ENCODE data around the gene SOX2. TPM values are rescaled to one million over a fixed set of nuclear protein-coding genes. Genes with fewer than 3 reads are reported as not detected.

Gene SOX2
- not detected for total RNA-seq
- long read RNA-seq, result 0 reads

DNA sequence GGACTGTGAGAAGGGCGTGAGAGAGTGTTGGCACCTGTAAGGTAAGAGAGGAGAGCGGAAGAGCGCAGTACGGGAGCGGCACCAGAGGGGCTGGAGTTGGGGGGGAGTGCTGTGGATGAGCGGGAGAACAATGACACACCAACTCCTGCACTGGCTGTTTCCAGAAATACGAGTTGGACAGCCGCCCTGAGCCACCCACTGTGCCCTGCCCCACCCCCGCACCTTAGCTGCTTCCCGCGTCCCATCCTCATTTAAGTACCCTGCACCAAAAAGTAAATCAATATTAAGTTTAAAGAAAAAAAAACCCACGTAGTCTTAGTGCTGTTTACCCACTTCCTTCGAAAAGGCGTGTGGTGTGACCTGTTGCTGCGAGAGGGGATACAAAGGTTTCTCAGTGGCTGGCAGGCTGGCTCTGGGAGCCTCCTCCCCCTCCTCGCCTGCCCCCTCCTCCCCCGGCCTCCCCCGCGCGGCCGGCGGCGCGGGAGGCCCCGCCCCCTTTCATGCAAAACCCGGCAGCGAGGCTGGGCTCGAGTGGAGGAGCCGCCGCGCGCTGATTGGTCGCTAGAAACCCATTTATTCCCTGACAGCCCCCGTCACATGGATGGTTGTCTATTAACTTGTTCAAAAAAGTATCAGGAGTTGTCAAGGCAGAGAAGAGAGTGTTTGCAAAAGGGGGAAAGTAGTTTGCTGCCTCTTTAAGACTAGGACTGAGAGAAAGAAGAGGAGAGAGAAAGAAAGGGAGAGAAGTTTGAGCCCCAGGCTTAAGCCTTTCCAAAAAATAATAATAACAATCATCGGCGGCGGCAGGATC is at the start of gene SOX2:
SOX2 (plus strand) TSS at position 601 of the 811 bp plus-strand sequence. CDS start 436 bp downstream, outside the sequence.
- WGBS (ENCODE audit: insufficient coverage, low coverage, low lambda C conversion rate, missing lambda C conversion rate), result 2% methylated on average over 23 of the region's 37 CpGs
- peak within 1 kb of the TSS in 2 of 3 donors; percentile 5 to 24 for H3K4me3 ChIP-seq
- intact Hi-C loops (cut with DNase I), result loop anchor here in 1 of 2 donors (10.0 kb wide), 1 partner anchor 973 kb away; no protein-coding TSS in a partner anchor

DNA sequence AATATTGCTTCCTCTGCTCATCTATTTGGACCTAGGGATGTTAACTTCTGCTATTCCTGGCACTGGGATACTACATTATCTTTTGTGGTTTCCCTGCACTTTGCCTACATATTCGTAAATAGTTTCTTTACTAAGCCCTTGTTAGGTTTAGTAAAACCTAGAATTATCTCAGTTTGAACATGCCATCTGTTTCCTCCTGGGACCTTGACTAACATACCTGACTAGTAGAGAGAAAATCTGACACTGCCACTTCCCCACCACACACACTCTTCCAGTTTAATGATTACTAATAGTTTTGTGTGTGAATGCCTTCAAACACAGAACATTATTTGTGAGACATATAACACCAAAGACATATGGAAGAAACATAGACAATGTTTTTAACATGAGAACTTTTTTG is 28.2 kb upstream of the SOX2 start:
- no peak overlapping the region for H3K27ac ChIP-seq
- no peaks in the 10 kb centered on the region for H3K4me1 ChIP-seq
- no peaks in the 10 kb centered on the region for H3K36me3 ChIP-seq
- no peak overlapping the region for H3K4me3 ChIP-seq
- ATAC-seq (no peak), DNase-seq (no peak)
- 40% methylated on average over 1 of the region's 1 CpG for WGBS (ENCODE audit: insufficient coverage, low coverage, low lambda C conversion rate, missing lambda C conversion rate)
- intact Hi-C loops (cut with DNase I), result no loop called here
- H3K27me3 ChIP-seq, result no peaks in the 10 kb centered on the region
- no peaks in the 10 kb centered on the region for H3K9me3 ChIP-seq
- TF ChIP-seq POLR2A (IDR thresholded peaks at IDR 0.05), result no peak
- no peak for TF ChIP-seq CTCF (IDR thresholded peaks at IDR 0.05)

More for the DNA sequence above, at the start of gene SOX2:
- peak; percentile 67 to 78 (median 76) for DNase-seq
- peaks cover 31 to 69% of the 10 kb centered on the region in 2 donors for H3K27me3 ChIP-seq
- ATAC-seq, result peak; percentile 80 to 90 (median 85)
- H3K36me3 ChIP-seq, result no peaks in the 10 kb centered on the region
- peaks cover 0 to 14% (median 3%) of the 10 kb centered on the region in 4 donors for H3K4me1 ChIP-seq
- TF ChIP-seq POLR2A (IDR thresholded peaks at IDR 0.05), result no peak
- no peak for TF ChIP-seq CTCF (IDR thresholded peaks at IDR 0.05)
- H3K9me3 ChIP-seq, result no peaks in the 10 kb centered on the region
- H3K27ac ChIP-seq, result no peak within 1 kb of the TSS

DNA sequence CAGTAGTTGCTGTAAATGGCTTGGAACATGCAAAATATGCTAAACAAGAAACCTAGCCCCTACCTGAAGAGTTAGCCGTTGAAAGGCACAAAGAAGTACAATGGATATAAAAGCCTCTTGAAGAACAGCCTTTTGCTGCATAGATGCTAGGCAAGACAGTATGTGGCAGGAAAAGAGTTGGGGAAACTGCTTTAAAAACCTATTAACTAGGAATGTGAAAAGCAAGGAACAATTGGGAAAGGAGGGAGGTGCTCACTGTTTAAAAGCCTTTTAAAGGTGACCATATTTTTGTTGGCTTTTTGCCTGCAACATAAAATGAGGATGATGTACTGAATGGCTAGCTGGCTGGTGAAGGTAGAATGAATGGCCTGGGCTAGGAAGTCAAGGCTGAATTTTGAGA is 24.5 kb upstream of the SOX2 start:
- no peak for ATAC-seq
- whole genome bisulfite sequencing (ENCODE audit: insufficient coverage, low coverage, low lambda C conversion rate, missing lambda C conversion rate), result 64% methylated on average over 1 of the region's 1 CpG
- no peak for DNase-seq
- no peak overlapping the region for H3K4me3 ChIP-seq
- H3K9me3 ChIP-seq, result no peaks in the 10 kb centered on the region
- intact Hi-C loops (cut with DNase I), result no loop called here
- H3K27me3 ChIP-seq, result no peaks in the 10 kb centered on the region
- no peaks in the 10 kb centered on the region for H3K4me1 ChIP-seq
- no peaks in the 10 kb centered on the region for H3K36me3 ChIP-seq
- no peak overlapping the region for H3K27ac ChIP-seq
- TF ChIP-seq CTCF (IDR thresholded peaks at IDR 0.05) (no peak), POLR2A (IDR thresholded peaks at IDR 0.05) (no peak)

DNA sequence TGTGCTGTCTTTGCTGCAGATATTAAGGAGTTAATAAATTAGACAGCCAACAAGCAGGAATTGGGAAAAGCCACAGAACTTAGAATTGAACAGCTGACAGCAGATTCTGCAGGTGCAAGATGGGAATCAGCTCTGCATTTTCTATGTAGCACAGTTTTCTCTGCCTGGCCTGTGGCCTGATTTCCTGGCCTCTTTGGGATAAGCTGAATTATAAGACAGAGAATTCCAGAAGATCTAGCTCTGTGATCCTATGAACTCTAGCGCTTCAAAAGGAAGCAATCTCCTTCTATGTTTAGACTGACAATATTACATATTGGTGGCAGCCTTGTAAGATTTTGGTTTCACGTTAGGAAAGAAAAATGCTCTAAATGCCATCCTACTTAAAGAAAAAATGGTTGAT is 24.0 kb upstream of the SOX2 start:
- no peak for ATAC-seq
- Histone ChIP-seq H3K9me3 (no peaks in the 10 kb centered on the region), H3K4me3 (no peak overlapping the region), H3K4me1 (no peaks in the 10 kb centered on the region), H3K27ac (no peak overlapping the region), H3K27me3 (no peaks in the 10 kb centered on the region), H3K36me3 (no peaks in the 10 kb centered on the region)
- DNase-seq, result no peak
- WGBS (ENCODE audit: insufficient coverage, low coverage, low lambda C conversion rate, missing lambda C conversion rate), result 70% methylated on average over 2 of the region's 2 CpGs
- intact Hi-C loops (cut with DNase I), result no loop called here
- no peak for TF ChIP-seq CTCF (IDR thresholded peaks at IDR 0.05)
- TF ChIP-seq POLR2A (IDR thresholded peaks at IDR 0.05), result no peak
